PFSK-1 (cell line): ENCODE results near the gene PPP1R10.

Experiments
- FOXP2 ChIP-seq: optimal IDR thresholded peaks from 2 replicates; pipeline ENCODE3; 2011; ENCODE audit warnings: borderline replicate concordance, control low read depth, inconsistent platforms; ENCODE audit not compliant: insufficient read depth; ENCODE audit errors: extremely low read length, extremely low read depth
- POLR2AphosphoS5 ChIP-seq: IDR thresholded peaks from 2 replicates; pipeline ENCODE4 v1.6.1; 2012; ENCODE audit warnings: low read depth, mild to moderate bottlenecking, control low read depth, low read length, moderate library complexity
- REST ChIP-seq, 2 experiments: IDR thresholded peaks; 2 replicates each; pipeline versions ENCODE4 v1.6.1 to v1.8.0; 2011 to 2012; ENCODE audit warnings: low read depth in 2 of 2, low read length in 2 of 2, control low read depth in 1 of 2, inconsistent platforms in 1 of 2, mild to moderate bottlenecking in 1 of 2, moderate library complexity in 1 of 2; ENCODE audit not compliant: insufficient read depth in 1 of 2
- SIN3A ChIP-seq: IDR thresholded peaks from 2 replicates; pipeline ENCODE4 v1.6.1; 2012; ENCODE audit warnings: mild to moderate bottlenecking, low read length, moderate library complexity, borderline replicate concordance; ENCODE audit not compliant: insufficient read depth
- TAF1 ChIP-seq: IDR thresholded peaks from 2 replicates; pipeline ENCODE4 v1.6.1; 2012; ENCODE audit warnings: low read length, control low read depth, borderline replicate concordance; ENCODE audit not compliant: insufficient read depth

The PPP1R10 gene

GRCh38 chr6:30603961-30604360 is 13.1 kb downstream of the PPP1R10 start:
- TF ChIP-seq FOXP2, result no peak
- TF ChIP-seq POLR2AphosphoS5, result no peak
- no peak for TF ChIP-seq TAF1
- TF ChIP-seq SIN3A, result no peak
- TF ChIP-seq REST (IDR thresholded peaks at IDR 0.05; ENCODE audit: insufficient read depth in 1 of 2, low read depth in 2 of 2, low read length in 2 of 2), result no peak

DNA sequence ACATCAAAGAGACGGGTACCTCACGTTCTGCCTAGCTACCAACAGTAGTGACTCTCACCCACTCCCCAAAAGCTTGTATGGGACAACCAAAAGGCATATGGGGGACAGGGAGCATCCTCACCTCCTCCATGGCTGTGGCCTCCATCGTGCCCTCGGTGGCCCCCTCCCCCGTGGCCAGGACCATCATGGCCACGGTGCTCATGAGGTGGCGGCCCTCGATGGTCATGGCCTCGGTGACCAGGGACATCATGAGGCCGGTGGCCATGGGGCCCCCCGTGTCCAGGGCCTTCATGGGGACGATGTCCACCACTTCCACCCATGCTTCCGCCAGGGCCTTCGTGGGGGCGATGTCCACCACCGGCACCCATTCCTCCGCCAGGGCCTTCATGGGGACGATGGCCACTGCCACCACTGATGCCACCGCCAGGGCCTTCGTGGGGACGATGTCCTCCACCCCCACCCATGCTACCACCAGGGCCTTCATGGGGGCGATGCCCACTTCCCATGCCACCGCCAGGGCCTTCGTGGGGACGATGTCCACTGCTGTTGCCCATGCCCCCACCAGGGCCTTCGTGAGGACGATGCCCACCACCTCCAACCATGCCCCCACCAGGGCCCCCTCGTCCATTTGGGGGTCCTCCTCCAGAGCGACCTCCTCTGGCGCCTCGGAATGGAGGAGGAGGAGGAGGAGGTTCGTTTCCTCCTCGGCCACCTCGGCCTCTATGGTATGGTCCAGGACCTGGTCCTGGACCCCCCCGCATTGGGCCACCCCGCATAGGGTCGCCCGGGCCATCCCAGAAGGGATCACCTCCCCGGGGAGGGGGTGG is 15.0 kb downstream of the PPP1R10 start:
- TF ChIP-seq FOXP2, result no peak
- peak; percentile 55; the same call in 1 of the 2 replicates for TF ChIP-seq POLR2AphosphoS5

DNA sequence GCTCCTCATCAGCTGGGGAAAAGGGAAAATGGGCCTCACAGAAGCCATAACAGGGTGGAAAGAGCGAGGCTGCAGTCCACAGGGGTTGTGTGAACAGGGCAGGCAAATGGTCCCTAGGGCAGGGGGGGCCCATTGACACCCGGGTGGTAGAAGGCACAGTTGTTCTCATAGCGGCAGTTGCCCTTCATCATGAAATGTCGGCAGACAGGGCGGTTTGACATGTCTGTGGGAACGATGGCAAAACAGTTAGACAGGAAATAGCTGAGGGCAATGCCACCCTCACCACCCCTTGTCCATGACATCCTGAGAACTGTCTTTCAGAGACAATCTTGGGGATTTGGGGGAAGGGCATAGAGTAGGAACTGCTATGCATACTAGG is 15.6 kb downstream of the PPP1R10 start:
- no peak for TF ChIP-seq FOXP2
- TF ChIP-seq POLR2AphosphoS5, result no peak; the same call in none of the 2 replicates
- no peak for TF ChIP-seq SIN3A
- no peak for TF ChIP-seq REST (IDR thresholded peaks at IDR 0.05; ENCODE audit: insufficient read depth in 1 of 2, low read depth in 2 of 2, low read length in 2 of 2)
- TF ChIP-seq TAF1, result no peak

DNA sequence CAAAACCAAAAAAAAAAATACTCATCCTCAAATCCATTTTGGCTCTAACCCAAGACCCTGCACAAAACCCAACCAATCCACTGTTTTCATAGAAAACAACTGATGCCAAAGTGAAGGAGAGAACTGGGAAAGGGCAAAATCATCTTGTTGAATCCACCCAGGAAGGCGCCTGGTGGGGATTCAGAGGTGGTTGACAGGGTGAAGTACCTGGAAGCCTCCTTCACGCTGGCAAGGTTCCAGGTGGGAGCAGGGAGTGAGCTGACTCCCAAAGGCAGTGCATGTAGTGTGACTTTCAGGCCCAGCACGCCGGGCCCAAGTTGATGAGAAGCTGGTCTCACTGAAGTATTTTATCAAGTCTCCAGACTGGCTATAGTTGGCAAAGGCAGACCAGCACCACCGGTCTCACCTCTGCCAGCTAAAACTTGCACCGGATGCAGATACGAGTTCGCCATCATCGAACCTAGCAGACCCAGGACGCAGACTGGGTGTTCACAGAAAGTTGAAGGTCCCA is 16.5 kb downstream of the PPP1R10 start:
- no peak for TF ChIP-seq POLR2AphosphoS5
- TF ChIP-seq FOXP2, result no peak
- TF ChIP-seq REST (IDR thresholded peaks at IDR 0.05; ENCODE audit: insufficient read depth in 1 of 2, low read depth in 2 of 2, low read length in 2 of 2), result no peak

DNA sequence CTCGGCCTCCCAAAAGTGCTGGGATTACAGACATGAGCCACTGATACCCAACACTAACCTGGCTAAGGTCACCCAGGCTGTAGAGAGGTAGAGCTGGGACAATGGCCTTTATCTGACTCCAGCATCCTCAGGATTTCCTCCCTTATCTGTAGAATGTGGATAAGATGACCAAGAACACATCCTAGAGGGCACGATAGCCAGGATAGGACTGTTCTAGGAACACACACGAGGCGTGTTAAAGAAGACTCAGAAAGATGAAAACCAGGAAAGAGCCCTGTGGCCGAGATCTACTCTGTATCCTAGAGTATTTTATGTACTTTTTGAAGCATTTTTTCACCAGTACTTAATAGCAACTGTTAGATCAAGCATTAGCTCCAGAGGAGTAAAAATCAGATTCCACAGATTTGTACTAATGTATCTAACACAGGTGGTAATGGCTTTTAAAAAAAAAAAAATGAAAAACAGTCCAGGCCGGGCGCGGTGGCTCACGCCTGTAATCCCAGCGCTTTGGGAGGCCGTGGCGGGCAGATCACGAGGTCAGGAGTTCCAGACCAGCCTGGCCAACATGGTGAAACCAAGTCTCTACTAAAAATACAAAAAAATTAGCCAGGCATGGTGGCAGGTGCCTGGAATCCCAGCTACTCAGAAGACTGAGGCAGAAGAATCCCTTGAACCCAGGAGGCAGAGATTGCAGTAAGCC is 17.3 kb downstream of the PPP1R10 start:
- TF ChIP-seq POLR2AphosphoS5, result no peak
- TF ChIP-seq REST (IDR thresholded peaks at IDR 0.05; ENCODE audit: insufficient read depth in 1 of 2, low read depth in 2 of 2, low read length in 2 of 2), result no peak
- TF ChIP-seq FOXP2, result no peak
- TF ChIP-seq TAF1, result no peak
- no peak for TF ChIP-seq SIN3A
